ENCODE data around the gene DEFB124.
"Not testable (repeated sequence)": the region's sequence is repeated elsewhere in the genome, so short reads cannot be mapped to it uniquely, and the experiment has no call there.

The DEFB124 gene

GRCh38 chr20:31426891-31427551 lies 47.9 kb downstream of the DEFB124 start:
- DNase-seq (ENCODE audit: low read depth in 2 of 2): not testable (repeated sequence)

- DNase-seq (ENCODE audit: low read depth in 2 of 2): no peak
These were observed 49.1 kb downstream of the DEFB124 start for GRCh38 chr20:31425797-31426196.

GRCh38 chr20:31418307-31418706 lies 56.6 kb downstream of the DEFB124 start:
- no peak for DNase-seq (ENCODE audit: low read depth in 2 of 2)

- no peak for DNase-seq (ENCODE audit: low read depth in 2 of 2)
These were observed 59.3 kb downstream of the DEFB124 start for GRCh38 chr20:31415653-31416052.

All from stimulated activated CD8-positive, alpha-beta memory T cell treated with anti-CD3 and anti-CD28 coated beads, Interleukin-15, amount 100 ng/mL, for 4 hours (primary cell).